CD4-positive, alpha-beta T cell treated with Interleukin-1 beta for 1 hour (primary cell): ENCODE measurements around the gene TCF7.

Experiments used
- DNase-seq, 2 donors: peaks; one replicate each; pipeline ENCODE4 v3.0.0-alpha.2; 2020 to 2022

The TCF7 gene

DNA sequence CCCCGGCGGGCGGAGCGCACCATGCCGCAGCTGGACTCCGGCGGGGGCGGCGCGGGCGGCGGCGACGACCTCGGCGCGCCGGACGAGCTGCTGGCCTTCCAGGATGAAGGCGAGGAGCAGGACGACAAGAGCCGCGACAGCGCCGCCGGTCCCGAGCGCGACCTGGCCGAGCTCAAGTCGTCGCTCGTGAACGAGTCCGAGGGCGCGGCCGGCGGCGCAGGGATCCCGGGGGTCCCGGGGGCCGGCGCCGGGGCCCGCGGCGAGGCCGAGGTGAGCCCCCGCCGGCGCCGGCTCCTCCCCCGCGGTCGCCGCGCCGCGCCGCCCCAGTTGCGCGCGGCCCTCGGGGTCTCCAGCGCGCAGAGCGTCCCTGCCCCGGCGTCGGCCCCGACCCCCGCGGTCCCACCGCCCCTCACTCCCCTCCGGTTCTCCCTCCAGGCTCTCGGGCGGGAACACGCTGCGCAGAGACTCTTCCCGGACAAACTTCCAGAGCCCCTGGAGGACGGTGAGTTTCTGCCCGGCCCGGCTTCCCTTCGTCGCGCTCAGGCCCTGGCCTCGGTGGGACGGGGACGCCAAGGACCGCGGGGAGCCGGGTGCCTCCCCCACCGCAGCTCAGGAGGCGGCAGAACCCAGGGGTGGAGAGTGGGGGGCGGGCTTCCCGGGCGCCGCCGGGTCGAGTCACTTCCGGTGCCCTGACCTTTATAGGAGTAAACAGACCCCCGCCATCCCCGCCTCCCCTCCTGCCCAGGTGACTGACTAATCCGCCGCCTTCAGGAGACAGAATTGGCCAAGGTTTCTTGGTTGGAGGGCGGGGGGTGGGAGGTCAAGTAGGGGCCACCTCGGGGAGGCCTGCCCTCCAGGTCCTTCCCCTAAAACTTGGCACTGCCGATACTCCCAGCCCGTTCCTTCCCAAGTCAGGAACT lies 665 bp downstream of the TCF7 start:
- DNase-seq, result peak; percentile 78 to 80

DNA sequence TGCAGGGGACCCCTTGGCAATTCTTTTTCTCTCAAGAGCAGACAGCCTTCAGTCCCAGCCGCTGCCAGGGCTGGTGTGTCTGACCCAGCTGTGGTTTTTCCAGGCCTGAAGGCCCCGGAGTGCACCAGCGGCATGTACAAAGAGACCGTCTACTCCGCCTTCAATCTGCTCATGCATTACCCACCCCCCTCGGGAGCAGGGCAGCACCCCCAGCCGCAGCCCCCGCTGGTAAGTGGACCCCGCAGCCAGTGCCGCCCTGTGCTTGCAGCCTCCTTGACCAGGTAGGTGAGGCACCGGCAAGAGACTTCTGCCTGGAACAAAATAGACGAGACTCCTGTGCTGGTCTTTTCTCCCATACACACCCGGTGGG lies 1.3 kb downstream of the TCF7 start:
- DNase-seq, result no peak

DNA sequence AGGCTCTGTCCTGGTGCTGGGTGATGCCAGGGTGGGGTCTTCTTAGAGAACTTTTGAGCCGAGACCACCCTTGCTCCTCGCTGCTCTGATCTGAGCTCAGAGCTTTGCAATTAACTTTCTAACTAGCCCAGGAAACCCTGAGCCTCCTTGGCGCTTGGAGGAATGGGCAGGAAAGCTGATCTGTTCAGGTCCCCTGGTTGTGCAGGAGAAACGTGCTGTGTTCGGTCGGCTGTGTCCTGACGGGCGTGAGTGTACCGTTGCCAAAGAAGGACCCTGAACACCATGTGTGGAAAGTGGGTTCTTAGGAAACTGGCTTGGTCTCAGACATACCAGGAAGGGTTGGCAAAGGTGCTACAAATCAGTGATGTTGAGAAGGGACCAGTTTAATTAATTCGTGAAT lies 1.8 kb downstream of the TCF7 start:
- no peak for DNase-seq

DNA sequence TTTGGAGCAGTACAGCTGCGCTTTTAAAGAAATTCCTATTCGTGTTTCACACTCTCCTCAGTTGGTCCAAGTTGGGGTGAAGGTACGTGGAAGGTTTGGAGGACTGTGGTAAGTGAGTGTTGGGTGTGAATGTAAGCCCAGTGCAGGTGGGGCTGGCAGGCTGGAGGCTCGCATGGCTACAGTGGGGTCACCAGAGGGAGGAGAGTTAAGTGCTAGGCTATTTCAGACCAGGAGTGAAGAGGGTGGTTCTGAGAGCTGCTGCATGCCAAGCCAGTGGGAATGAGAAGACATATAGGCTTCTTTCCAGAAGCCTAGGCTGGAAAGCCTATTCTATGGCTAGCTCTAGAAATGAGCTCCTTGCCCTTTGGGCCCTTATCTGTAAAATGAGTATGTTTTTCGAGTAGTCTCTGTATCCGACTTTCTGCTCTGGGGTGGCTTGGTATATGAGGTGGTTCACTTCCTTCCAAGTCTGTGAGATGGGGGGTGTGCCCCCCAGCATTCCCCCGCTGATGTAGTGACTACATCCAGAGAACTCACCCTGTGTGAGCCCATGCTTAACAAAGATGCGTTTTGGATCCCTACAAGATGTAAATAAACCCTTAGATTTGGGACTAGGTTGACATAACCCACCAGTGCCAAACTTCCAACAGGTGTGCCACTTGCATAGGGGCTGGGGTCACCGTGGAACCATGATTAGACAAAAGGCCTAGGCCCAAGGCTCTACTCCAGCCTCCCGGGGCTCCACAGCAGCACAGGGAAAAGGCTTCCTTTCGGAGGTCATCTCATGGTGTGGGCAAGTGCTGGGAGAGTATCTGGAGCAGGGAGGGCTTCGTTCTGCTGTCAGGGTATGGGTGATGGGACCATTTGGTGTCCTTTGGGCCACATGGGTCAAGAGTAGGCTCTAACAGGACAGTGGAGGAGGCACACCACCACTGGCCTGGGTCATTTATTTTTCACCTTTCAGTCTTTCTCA lies 2.6 kb downstream of the TCF7 start:
- no peak for DNase-seq

DNA sequence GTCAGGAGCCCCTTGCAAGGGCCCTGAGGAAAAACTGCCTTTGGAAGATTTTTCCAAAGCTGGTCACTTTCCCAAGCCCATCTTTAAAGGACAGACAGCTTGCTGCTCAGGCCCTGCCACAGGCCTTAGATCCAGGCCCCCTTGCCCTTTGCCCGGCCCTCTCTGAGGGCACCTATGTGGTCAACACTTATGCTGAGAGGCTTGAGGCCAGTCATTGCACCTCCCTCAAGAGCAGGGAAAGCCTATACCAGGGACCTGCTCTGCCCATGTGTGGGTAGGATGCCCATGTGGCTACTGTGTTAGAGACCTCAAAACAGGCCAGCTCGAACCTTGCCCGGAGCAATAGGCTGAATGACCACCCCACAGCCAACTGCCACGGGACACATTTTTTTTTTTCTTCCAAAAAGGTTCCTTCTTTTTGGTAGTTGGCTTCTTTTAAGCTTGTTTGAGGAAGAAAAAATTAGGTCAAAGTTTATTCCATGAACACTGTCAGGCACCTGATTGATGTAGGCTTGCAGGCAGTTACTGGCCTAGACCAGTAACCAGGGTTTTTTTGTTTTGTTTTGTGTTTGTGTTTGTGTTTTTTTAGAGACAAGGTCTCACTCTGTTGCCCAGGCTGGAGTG lies 3.8 kb downstream of the TCF7 start:
- DNase-seq, result no peak

DNA sequence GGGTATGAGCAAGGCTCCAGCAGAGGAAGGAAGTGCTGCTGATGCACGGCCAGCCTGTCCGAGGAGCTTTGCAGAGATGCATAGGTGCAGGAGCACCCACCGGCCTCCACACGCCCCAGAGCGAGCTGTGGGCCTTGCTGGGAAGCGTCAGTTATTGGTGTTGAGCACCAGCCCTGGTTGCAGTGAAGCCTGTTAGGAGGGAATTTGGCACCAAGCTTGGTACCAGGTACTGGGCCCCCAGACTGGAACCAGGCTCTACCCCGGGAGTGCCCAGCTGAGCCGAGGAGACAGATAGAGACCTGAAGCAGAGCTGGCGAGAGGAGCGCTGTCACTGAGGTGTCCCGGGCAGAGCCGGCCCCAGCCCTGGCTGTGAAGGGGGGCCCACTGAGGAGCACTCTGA lies 5.2 kb downstream of the TCF7 start:
- no peak for DNase-seq

DNA sequence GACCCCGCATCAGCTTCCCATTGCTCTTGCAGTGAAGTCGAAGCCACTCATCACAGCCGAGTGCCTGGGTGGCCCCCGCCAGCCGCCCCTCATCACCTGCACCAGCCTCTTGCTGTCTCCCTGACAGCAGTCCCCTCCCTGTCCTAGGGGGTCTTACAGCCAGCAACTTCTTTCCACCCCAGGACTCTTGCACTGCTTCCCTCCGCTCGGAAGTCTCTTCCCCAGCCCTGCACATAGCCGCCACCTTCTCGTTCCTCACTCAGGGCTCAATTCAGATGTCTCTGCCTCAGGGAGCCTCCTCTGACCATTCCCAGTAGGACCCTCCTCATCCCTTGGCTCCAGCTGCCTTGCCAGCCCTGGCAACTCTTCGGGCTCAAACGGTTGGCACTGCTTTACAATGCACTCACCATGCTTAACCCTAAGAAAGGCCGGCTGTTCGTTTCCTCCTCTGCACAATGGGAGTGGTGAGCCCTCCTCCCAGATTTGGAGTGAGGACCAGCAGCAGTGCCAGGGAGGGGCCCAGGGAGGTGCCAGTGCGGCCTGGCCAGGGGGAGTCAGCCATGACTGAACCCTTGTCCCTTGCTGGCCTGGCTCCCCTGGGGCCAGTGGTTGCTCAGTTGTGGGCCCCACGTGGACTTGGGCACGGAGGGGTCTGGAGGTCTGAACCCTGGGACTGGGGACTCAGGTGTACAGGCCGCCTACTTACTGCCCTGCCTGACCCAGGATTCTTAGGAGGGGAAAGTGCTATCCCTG lies 6.1 kb downstream of the TCF7 start:
- DNase-seq, result no peak

DNA sequence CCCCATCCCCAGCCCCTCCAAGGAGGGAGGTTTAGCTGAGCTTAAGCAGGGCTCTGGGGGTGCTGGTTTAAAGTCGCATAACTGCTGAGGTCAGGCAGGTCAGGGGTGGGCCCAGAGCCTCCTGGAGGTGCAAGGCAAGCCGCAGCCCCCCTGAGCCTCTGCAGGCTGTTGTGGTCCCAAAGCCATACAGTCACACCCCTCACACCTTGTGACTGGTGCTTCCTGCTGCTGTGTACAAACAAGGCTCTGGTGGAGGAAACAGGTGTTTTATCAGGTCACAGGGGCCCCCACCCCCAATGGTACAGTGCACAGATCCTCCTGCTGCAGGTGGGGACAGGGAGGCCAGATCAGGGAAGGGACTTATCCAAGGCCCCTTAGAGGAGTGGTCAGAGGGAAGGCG lies 8.0 kb downstream of the TCF7 start:
- DNase-seq, result peak; percentile 60 to 64

DNA sequence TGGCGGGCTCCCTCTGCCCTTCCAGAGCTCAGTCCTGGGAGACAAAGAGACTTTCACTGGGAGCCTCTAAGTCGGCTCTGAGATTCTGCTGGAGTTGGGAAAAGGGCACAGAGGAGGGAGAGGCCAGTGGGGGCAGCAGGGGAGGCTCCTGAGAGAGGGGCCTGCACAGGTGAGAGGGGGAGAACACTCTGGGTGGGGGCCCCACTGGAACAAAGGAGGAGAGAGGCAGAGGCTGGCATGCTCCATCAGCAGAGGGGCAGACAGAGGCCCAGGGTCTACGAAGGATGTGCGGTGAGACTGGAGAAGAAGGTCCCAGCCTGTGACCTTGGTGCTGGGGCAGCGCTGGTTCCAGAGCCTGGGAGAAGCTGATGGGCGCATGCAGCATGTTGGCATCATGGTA lies 8.9 kb downstream of the TCF7 start:
- no peak for DNase-seq

DNA sequence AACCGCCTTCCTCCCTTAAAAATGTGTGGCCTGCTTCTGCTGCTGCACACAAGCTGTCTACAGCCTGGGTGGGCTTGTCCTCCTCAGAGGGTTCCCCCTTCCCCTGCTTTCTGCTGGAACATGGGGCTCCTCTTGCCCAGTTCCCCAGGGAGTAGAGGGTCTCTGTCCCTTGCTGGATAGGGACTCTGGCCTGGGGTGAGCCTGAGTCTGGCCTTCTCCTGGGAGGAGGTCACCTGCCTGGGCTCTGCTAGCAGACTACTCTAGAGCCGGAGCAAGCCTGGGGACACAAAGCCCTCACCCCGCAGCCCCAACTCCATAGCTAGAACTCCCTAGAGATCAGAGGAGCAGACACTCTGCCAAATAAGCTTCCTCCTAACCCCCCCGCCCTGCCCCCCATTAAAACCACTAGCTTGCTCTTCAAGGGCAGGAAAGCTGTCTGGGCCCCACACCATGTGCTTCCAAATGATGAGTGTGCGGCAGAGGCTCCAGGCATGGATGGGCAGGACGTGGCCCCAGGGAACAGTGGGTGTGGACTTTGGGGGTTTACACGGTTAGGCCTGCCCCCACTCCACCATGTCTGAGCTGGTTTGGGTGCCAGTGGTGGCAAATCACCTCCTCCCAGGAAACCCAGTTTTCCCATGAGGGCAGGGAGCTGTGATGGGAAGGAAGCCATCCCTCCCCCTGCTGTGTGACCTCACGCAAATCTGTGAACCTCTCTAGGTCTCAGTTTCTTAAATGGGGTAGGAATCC lies 10.0 kb downstream of the TCF7 start:
- peak; percentile 40 to 54 for DNase-seq

DNA sequence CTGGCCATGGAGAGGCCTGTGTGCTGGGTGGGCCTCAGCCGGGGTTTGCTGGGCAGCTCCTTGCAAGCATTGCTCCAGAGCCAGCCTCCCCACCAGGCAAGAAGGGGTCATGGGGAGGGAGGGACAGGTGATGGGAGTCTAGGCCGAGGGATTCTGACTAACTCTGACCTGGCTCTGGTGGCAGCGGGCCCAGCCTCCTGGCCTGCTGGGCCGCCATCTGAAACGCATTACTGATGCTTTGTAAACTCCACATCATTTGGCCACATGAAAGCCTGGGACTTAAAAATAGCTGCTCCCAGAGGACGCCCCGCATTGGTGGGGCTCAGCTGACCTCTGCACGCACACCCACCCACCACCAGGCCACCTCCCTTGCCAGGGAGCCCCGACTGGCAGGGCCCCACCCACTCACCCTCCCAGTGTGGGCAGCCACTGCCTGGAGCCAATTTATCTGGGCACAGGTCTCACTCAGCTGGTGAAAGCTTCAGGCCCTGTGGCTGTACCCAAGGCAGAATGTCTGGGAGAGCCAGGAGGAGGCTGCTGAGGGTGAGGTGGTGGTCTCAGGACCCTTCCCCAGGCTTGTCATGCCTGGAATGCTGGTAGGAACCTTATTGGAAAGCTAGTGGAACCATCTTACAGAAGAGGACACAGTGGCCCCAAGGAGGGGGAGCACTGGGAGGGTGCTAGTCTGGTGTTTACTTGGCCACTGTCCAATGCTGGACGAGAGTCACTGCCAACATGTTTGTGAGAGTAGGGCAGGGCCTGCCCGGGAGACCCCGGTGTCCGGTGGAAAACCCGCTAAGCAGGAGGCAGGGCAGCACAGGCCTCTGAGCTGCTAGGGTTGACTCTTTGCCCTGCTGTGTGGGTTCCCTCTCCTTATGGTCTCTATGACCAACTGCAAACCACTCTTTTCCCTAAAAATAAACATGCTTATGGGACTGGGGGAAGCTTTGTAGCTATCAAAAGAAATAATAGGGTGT lies 10.8 kb downstream of the TCF7 start:
- DNase-seq, result no peak

DNA sequence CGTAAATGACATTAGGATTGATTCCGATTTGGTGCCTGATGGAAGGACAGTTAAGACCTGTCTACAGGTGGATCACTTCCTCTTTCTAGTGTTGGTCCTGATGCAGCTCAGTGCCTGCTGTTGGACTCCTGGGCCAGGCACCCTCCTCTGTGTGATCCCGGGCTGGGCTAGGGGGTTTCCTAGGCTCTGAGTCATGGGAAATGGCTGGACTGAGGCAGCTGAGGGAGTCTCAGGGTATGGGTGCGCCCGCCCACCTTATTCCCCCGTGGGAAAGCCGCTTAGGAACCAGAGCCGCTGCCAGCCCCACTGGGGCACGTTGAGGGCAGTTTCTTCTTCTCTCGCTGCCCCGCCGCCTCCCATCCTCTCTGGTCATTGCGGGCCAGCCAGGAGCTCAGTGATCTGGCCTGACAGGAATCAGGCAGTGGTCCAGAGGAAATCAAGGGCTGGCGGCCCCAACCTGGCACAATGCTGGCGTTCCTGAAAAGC lies 12.9 kb downstream of the TCF7 start:
- DNase-seq, result peak in 1 of 2 donors; percentile 50

DNA sequence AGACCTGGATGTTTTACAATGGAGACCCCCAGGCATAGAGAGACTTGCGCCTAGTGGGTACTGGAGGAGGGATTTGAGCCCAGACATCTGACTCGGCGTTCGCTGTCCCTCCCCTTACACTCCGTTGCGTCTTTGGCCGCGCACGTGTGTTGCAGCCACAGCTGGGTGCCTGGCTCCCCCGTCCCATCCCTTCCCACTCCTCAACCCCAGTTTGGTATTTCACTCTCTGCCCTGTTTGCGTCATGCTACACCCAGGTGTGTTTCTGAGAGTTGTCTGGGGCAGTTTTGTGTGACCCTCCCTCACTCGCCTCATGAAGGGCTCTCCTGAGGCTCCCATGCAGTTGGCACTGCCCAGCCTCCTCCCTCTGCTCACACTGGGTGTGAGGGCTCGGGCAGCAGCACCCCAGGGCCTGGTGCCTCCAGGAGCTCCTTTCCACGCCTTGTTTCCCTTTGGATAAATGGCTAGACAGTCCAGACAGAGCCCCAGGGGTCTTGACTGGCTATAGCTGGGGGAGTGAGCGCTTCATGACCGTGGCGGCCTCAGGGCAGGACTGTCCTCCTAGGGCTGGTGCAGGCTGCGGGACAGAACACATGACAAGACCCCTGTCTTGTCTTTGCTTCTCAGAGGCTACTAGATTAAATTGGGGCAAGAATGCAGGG lies 13.6 kb downstream of the TCF7 start:
- DNase-seq, result no peak

DNA sequence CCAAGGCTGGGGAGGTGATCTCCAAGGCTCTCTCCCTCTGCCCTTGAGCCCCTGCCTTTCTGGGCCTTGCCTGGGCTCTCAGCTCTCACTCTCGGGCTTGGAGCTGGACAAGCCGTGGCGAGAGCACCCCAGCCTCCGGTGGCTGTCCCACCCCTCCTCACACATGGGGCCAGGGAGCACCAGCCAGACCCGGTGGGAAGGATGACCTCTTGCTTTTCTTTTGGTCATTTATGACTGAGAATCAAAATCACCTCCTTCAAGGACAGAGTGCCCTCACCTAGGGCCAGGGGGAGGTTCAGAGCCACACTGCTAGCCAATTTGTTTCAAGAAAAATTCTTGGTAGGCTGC lies 14.1 kb downstream of the TCF7 start:
- no peak for DNase-seq

DNA sequence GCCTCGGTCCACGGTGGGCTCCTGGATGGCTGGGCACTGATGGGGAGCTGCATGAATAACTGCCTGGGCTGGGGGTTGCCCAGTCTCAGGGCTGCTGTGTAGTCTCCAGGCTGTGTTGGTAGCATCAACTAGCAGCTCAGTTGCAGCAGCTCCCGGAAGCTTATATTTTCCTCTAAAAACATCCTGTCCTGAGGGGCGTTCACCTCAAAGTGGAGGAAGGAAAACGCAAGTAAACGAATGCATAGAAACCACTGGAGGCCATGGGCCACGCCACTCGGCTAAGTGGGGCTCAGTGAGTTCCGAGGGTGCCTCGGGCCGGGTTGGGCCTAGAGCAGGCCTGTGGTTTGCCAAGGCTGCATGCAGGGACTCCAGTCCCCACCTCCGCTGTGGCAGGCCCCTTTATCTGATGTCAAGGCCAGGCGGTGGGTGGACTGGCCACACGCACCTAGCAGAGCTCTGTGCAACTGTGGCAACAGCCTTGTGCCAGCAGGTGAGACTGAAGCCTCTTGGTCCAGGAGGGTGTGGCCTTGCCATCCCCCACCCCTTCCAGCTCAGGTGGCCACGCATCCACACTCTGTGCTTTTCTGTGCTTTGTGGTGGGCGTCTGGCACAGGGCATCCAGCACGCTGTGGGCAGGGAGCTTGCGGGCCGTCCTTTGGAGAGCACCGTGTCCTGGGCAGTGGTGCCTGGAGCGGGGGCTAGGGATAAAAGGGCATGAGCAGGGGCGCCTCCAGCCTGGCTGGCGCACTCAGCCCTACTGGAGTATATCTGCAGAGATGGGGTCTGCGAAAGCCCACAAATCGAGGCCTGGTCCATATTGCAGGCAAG lies 15.1 kb downstream of the TCF7 start:
- no peak for DNase-seq

DNA sequence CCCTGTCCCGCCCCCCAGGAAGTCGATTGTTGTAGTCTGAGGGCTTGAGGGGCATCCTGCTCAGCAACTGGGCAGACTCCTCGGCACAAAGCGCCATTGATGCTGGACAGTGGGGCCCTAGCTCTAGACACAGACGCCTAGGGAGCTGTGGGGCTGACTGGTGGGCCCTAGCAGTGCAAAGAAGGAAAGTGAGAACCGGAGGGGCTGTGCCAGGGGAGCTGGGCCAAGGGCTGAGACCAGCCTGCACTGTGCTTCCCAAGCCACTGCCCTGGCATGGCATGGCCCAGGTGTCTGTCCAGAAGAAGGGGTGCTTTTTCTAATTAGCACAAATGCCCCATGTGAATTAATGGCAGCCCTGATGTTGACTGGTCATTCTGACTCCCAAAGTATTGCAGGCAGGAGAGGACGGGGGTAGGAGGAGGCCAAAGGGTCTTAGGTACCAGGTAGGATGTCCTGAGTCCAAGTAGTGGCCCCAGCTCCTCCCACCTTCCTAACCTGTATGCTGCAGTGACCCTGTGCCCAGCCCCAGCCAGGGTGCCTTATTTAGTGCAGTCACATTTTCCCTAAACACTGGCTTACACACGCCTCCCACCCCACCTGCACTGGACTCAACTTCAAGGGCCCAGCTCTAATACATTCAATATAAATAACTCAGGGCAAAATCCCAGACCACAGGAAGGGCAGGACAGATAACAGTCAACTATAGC lies 15.9 kb downstream of the TCF7 start:
- no peak for DNase-seq

DNA sequence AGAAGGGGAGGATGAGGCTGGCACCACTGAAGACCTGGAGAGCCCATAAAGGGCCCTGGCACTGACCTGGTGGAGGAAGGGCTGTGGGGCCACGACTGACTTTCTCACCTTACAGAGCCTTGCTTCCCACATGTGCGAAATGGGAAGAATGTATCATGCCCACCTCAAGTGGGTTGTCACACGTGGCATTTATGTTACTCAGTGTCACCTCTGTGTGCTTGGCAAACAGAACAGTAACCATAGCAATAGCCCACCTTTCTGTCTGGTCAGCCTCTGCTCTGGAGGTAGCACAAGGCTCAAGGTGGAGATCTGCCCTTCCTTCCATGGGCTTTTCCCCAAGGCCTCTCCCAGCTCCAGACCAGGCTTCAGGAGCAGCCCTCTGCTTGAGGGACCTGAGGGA lies 16.7 kb downstream of the TCF7 start:
- no peak for DNase-seq
